GM21390 (cell line): ENCODE results near the gene RADIL.

Experiments used
- ATAC-seq: cut with Tn5 transposase; IDR thresholded peaks from one replicate; pipeline ENCODE4 v1.9.1; 2021; ENCODE audit not compliant: unreplicated experiment

Gene RADIL

DNA sequence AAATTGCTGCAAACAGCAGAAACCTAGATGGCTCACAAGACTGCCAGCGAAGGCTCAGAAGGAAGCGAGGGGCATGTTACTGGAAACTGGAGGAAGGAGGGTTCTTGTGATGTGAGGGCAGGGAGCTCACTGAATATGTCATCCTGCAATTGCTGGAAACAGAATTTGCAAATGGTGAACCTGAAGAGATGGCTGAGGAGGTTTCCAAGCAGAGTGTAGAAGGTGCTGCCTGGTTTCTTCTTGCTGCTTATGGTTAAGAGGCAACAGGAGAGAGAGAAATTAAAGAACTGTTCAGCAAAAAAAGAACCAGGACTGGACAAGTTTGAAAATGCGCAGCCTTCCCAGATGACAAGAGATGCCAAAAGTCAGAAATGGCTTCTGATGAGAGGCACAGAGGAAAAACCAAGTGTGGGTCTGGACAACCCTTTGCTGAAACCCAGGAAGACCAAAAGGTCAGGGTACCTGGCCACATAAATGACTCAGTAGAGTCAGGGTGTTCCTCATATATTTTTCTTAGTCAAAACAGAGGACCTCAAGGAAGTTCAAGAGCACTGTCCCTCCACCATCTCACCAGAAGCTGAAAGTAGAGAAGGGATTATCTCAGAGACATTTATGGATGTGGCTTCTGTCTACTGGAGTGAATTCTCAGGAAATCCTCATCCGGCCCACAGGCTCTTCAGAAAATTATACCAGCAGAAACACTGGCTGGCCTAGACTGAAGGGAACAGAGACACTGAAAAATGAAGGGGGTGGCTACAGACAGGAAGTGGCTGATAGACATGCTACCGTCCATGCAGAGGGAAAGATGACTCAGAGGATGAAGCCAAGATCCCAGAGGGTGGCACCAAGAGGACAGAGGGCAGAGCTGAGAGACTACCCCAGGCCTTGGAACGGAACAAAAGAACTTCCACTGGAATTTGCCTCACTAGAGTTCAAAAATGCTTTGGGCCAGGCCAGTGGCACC lies 31.8 kb downstream of the RADIL start:
- ATAC-seq: no peak

DNA sequence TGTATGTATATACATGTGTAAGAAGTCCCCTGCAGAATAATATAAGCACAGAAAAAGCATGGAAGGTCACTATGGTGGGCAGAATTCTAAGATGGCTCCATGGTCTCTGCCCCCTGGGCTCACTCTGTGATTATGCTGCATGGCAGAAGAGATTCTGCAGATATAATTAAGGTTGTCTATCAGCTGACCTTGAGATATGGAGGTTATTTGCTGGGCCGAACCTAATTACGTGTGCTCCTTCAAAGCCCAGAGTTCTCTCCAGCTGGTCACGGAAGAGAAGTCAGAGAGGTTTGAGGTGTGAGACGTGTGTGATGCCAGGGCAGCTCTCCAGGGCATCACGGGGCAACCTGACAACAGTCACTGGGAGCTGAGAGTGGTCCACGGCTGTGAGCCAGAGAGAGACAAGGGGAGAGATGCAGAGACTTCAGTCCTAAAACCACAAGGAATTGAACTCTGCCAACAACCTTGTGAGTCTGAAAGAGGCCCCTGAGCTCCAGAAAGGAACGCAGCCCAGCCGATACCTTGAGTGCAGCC lies 33.2 kb downstream of the RADIL start:
- ATAC-seq: no peak

DNA sequence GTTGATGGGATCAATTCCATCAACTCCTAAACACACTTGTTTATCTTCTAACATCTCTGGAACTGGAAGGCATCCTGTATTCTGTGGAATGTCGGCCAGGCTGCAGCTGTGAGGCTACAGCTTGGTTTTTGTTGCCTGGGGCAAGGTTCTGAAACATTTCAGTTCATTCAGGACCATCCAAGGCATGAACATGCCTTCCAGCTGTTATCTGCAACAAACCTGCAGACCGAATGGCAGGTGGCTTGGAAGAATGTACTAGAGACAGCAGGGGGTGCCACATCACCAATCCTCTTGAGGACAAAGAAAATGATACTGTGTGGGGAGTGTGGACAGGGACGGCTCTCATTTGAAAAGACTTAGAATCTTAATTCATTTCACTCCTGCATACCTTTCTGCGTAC lies 34.1 kb downstream of the RADIL start:
- ATAC-seq: no peak

DNA sequence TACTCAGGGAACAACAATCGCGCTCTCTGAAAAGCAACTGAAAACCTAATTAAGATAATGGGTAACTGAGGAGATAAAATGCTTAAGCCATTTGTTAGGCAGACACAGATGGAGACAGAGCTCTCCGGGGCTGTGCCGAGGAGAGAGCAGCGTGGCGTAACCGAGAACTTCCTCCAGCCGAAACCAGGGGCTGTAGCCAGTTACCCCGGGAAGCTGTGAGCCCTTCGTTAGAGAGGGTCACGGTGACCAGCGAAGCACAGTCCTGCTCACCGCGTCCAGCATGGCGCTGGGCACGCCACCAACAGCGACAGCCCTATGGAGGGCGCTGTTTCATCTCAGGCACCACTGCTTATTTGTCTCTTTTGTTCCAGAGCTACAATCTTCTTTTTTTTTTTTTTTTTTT lies 37.8 kb downstream of the RADIL start:
- no peak for ATAC-seq

DNA sequence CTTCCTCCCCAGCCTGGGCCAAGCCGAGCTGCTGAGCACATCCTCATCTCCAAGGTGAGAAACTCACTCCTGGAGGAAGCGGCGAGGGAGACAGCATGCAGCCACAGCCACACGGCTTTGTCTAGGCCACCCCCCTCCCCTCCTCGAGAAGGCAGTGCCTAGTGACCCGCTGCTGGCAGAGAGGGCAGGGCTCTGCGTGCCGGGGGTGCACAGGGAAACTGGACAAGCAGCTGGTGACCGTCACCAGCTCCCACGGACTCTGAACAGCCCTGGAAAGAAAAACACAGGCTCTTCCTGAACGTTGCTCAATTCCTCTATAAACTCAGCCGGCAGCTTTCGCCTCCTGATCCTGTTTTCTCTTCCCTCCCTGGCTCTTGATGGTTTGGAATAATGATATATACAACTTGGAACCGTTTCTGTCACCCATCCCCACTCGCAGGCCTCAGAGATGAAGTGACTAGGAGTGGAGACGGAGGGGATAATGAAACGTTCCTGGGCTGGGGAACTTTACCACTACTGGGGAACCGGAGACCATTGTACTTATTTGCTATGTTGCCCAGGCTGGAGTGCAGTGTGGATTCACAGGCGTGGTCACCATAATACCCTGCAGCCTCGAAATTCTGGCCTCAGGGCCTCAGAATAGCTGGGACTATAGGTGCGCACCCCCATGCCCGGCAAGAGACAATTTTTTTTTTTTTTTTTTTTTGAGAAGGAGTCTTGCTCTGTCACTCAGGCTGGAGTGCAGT lies 41.0 kb downstream of the RADIL start:
- no peak for ATAC-seq

DNA sequence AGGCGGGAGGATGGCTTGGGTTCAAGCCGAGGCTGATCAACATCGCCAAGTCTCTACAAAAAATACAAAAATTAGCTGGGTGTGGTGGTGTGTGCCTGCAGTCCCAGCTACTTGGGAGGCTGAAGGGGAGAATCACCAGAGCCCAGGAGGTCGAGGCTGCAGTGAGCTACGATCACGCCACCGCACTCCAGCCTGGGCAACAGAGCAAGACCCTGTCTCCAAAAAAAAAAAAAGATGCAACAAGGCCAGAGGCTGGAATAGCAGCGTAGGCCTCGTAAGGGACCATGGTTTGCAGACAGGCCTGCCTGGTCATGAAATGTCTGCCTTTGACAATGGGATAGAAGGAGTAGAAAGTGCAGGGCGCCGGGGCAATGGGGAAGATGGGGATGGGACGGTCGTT lies 41.7 kb downstream of the RADIL start:
- ATAC-seq: no peak

DNA sequence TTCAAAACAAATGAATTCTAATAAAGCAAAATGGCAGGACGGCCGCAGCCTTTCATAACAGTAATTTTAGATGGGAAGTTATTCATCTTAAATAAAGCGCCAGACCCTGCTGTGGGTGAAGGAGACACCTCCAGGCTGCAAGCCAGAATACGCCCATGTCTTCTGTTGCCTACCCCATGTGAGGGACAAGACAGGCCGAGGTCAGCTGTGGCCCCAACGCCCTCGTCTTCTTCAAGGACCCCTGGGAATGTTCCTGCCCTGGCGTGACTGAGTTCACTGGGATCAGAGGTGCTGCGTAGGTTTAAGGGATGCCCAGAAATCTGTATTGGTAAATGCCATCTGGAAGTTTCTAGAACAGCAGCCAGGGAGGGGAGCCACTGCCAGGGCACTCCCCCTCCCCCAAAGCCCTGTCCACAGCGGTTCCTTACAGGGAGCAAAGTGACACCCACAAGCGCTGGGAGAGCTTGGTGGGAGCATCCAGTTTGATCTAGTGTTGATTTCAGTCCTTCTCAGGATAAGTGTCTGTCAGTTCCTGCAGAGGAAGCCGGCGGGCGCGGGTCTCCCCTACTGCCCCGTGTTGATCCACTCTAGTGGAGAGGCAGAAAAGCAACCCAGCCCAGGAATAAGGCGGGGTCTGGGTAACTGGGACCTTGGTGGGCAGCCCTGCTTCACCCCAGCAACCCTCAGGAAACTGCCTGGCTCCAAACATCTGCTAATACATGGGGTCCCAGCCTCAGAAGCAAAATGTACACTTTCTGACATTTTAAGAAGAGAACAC lies 42.3 kb downstream of the RADIL start:
- no peak for ATAC-seq

DNA sequence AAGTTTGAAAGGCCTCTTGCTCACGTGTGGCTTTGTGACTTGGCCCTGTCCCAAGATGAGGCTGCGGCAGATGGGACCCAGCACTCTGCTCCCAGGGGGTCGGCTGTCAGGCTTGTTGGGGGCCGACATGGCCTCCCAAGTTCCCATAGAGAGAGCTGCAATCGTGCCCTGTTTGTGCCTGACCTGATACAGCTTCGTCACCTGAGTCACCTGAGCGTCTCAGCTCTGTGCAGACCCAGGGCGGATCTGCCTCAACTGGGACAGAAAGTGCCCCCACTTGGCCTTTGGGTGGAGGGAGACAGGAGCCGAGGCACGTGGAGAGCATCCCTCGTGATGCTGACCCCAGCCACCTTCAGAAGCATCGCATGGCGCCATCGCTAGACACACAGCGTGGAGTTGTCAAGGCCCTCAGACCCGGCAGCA lies 43.4 kb downstream of the RADIL start:
- no peak for ATAC-seq

DNA sequence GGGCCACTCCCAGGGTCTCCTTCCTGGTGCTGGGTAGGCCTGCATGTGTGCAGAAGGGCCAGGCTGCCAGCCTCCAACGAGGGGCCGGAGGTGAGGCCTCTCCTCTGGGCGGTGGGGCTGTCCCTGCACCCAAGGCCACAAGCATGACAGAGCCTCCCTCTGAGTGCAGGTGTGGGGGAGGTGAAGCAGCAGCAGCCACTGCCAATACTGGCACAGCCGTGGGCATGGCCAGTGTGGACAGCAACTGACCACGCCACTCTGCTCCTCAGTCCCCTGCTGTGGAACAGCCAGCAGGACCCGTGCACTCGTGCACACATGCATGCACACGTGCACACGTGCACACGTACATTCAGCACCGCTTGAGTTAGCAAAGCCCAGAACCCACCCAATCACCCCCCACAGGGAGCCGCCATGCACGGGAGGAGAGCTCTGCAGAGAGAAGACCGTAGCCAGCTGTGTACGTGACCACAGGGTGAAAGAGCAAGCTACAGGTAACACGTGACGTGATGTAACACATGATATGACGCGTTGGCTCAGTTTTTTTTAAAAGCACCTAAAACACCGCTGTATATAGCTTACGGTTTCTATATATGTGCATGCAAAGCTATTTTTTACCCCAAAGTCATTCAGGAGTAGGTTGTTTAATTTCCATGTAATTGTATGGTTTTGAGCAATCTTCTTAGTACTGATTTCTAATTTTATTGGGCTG lies 44.7 kb downstream of the RADIL start:
- no peak for ATAC-seq

DNA sequence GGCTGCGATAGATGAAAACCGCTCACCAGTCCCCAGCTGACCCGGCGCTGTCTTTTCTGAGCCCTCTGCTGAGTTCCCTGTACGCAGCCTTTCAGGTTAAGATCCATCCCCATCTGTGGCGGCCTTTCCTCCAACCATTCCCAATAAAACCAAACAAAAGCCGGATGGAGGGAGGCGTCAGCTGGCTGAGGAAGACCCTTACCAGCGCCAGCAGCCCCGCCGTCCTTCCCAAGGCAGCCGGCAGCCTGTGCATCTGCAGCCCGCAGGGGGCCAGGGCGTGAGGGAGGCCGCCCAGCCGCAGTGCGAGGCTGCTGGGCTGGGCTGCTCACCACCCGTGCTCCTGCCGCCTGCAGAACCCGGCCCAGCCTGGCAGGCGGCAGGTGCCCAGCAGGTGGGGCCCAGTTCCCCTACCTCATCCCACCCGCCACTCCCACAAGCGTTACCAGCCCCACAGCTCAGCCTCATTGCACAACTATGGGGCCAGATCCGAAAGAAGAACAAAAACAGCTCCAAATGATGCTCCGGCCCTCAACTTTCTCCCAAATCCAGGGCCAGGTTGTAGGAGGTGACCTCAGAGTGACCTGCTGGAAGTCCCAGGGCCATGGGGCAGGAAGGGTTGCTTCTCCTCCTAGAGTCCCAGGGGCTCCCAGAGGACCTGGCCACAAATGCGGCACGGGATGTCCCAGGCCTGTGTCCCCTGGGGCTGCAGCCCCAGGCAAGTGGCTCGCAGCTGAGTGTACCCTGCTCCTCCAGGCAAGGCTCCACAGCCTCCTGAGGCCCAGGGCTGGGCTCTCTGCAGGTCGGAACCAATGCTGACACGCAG lies 45.5 kb downstream of the RADIL start:
- no peak for ATAC-seq

DNA sequence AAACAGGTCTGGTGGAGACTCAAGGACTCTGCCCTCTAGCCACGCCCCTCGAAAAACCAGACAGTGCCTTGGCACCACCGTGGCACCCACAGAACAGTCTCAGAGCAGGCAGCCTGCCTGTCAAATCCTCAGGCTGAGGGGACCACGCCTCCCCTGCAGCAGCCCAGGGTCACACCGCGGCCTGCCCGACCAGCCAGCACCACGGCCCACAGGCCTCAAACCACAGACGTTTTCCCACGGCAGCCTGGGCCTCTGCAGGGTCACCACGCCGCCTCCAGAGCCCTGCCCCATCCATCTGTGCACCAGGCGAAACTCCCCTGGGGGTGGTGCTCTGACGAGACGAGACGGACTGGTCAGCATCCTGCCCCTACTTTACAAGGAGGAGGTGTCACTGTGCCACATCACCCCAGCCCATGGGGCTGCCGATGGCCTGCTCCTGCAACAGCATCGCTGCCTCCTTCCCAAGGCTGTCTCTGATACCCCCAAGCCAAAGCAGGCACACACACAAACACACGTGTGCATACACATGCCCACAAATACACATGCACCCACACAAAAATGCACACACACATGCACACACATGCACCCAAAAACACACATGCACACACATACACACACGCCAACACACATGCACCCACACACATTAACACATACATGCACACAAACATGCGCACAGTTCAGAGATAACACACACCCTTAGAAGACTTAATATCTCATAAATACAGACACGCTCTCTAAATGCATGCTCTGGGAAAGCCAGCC lies 46.3 kb downstream of the RADIL start:
- ATAC-seq: no peak

DNA sequence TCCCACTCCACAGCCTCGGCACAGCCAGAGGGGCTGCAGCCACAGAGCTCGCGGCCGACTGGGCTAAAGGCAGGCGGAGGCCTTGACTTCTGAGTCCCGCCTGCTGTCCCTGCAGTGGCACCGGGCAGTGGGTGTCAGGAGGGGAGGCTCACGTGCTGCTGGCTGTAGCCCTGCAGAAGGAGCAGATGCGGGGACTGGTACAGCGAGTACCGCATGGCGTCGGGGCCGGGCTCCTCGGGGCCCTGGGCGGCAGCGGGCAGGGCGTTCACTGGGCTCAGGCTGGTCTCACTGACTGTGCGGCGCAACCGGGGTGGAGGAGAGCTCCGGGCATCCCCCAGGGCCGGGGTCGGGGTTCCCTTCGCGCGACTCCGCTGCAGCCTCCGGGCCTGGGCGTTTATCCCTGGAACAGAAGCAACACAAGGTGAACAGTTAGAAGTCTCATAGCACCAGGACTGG lies 47.3 kb downstream of the RADIL start:
- ATAC-seq: no peak

DNA sequence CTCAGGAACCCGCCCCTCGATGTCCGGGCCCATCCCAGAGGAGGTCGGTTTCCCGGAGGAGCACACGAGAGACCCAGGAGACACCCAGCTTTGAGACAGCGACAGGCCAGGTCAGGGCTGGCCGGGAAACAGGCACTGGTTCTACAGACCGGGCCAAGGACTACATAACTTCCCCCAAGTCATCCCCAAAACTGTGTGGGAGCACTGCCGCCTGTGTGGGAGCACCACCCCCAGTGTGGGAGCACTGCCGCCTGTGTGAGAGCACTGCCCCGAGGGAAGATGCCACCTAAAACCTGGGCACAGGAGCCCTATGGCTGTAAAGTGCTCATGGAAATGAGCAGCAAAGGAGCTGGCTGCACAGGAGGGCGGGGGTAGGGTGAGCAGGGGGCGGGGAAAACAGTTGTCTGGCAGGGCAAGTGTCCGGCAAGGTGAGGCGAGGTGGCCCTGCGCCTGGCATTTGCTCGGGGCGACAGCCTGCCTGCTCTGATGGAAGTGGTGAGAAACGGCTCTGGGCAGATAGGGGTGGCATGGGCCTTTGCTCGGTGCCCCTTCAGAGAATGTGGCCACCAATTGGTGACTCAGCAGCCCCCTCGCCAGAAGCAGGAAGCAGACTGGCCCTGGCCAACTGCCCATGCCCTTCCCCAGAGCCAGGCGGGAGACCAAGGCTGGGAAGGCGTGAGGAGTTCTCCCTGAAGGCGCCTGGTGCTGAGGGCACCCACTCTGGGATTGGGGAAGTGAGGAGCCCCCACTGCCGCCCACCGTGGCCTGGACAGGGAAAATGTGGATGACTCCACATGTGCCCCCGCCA lies 47.9 kb downstream of the RADIL start:
- ATAC-seq: no peak

DNA sequence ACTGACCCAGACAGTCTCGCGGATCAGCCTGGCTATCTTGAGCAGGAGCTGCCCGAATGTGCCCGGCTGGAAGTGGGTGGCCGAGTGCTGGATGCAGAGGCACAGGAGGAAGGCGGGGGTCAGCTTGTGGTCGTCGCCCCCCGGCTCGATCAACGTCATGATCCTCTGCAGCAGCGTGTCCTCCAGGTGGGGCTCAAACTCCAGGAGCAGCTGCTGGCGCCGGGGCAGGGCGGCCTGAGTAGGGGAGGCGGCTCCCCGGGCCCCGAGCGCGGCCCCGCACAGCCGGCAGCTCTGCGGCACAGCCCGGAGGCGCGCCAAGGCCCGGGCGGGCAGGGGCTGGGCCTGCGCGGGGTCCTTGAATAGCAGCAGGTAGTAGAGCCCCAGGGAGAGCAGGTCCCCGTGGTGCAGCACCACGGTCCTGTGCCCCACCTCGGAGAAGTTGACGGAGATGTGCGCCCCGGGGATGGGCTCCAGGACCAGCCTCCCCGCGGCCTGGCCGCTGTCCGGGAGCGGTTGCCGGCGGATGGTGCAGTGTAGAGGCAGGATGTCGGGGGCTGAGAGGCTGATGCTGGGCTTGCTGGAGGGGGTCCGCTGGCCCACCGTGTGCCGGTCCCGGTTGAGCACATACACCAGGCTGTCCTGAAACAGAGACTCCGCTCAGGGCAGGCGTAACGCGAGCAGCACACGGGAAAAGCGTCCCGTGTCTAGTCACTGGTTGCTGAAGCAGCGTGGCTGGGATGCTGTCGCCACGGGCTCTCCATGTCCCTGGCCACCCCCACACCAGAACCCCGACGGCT lies 48.7 kb downstream of the RADIL start:
- ATAC-seq: no peak

DNA sequence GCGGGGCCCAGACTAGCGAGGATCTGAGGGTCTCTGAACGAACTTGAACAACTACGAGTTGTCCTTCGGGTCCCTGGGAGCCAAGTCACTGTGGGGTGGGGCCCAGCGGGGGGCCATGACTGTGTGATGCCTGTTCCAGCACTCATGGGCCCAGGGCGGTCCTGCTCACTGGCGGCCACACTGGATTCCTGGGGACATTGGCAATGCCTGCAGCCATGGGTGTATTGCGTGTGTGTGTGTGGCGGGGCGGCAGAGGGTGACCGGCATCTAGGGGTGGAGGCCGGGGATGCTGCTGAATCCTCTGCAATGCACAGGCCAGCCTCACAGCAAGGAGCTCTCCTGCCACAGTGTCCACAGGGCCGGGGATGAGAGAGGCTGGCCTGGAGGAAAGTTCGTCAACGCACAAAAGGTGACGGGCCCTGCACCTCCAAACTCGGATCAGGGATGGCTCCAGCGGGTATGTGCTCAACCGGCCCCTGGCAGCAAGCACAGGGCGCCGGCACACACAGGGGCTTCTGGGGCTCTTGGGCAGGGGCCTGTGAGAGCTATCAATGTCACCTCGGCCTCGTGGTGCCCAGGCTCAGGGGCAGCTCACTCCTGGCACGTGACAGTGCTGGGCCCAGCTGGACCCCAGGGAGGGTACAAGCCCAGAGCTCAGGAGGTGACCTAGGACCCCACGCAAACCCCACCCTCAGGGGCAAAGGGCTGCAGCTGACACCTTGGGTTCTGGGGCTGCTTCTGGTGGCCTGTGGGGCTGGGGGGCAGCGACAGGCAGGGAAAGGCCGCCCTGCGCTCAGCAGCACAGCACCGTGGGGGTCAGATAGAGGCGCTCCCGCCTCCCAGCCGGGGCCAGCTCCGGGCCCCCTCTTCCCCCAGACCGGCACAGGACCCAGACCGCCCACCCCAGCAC lies 49.6 kb downstream of the RADIL start:
- no peak for ATAC-seq

DNA sequence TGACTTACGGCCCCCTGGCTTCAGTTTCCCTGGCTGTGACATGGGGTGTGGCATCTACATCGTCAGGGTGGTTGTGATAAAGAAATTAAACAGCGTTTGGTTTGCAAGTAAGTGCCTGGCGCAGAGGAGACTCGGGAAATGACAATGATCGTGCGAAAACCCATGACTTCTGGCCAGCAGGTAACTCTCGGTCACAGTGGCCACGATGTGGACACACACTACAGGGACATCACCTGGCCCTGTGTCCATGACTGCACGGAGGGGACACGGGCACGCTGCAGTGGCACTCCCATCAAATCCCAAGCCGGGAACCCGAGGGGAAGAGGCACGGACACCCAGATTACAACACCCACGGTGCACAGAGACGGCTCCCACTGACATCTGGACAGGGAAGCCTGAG lies 50.3 kb downstream of the RADIL start:
- ATAC-seq: no peak
